KMS-11 (cell line): ENCODE measurements around the gene OLFM3.

Experiments
- H2AFZ ChIP-seq: fragments of 200-600 bp; sonication (generic); 2 replicates; pipeline ENCODE4 v1.6.1; 2016; ENCODE audit warnings: antibody characterized with exemption, mixed run types, low read depth
- H3K27ac ChIP-seq: fragments of 200-600 bp; sonication (generic); 2 replicates; pipeline ENCODE4 v1.6.1; 2016; ENCODE audit warnings: mild to moderate bottlenecking, mixed run types
- H3K27me3 ChIP-seq: fragments of 200-600 bp; sonication (generic); 2 replicates; pipeline ENCODE4 v1.6.1; 2017; ENCODE audit warnings: mild to moderate bottlenecking, low read depth, mixed run types, moderate library complexity; ENCODE audit not compliant: insufficient read depth
- H3K36me3 ChIP-seq: fragments of 200-600 bp; sonication (generic); 2 replicates; pipeline ENCODE4 v1.6.1; 2017; ENCODE audit warnings: mild to moderate bottlenecking, mixed run types; ENCODE audit not compliant: insufficient read depth
- H3K4me1 ChIP-seq: fragments of 200-600 bp; sonication (generic); 2 replicates; pipeline ENCODE4 v1.6.1; 2016; ENCODE audit warnings: mild to moderate bottlenecking, low read depth, mixed run types; ENCODE audit not compliant: poor library complexity, severe bottlenecking
- H3K4me2 ChIP-seq: fragments of 200-600 bp; sonication (generic); 2 replicates; pipeline ENCODE4 v1.7.0; 2016; ENCODE audit warnings: mild to moderate bottlenecking, mixed run types
- H3K4me3 ChIP-seq: fragments of 200-600 bp; sonication (generic); IDR thresholded peaks from 2 replicates; pipeline ENCODE4 v1.6.1; 2017; ENCODE audit warnings: low read depth, low read length, mixed read lengths; ENCODE audit not compliant: insufficient read depth
- H3K79me2 ChIP-seq: fragments of 200-600 bp; sonication (generic); 2 replicates; pipeline ENCODE4 v1.6.1; 2016; ENCODE audit warnings: low read depth, mixed run types; ENCODE audit not compliant: insufficient read depth
- H3K9ac ChIP-seq: fragments of 200-600 bp; sonication (generic); 2 replicates; pipeline ENCODE4 v1.6.1; 2016; ENCODE audit warnings: mild to moderate bottlenecking, mixed run types
- H4K20me1 ChIP-seq: fragments of 200-600 bp; sonication (generic); 2 replicates; pipeline ENCODE4 v1.6.1; 2016; ENCODE audit warnings: mild to moderate bottlenecking, mixed run types; ENCODE audit not compliant: insufficient read depth
- TF ChIP-seq, protein P1 (sequence below): fragments of 200-600 bp; sonication (generic); conservative IDR thresholded peaks from 2 replicates; pipeline ENCODE4 v1.6.1; 2017; ENCODE audit warnings: low read depth, mild to moderate bottlenecking, antibody characterized with exemption, low read length, moderate library complexity, mixed read lengths

The OLFM3 gene

DNA sequence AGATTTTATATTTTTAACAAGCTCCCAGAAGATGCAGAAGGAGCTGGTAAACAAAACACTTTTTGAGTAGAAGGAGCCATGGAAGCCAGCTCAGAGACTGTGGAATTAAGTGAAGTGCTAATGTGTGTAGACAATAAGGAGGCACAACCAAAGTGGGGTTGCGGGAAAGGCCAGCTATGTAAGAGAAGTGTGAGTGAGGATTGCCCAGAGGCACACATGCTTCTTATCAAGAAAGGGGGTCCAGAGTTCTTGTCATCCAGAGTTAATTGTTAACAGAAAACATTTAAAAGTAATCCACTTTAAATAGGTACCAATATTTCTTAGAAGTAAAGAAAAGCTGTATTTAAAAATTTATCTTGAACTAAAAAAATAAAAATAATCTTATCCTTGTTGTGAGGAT is 136.8 kb downstream of the OLFM3 start:
- Histone ChIP-seq H3K4me3 (no peak overlapping the region), H2AFZ (no peak overlapping the region), H4K20me1 (no peaks in the 10 kb centered on the region), H3K4me1 (no peaks in the 10 kb centered on the region), H3K79me2 (no peaks in the 10 kb centered on the region), H3K4me2 (no peak overlapping the region), H3K27ac (no peak overlapping the region), H3K9ac (no peak overlapping the region), H3K27me3 (no peaks in the 10 kb centered on the region), H3K36me3 (no peaks in the 10 kb centered on the region)
- TF ChIP-seq, protein P1, sequence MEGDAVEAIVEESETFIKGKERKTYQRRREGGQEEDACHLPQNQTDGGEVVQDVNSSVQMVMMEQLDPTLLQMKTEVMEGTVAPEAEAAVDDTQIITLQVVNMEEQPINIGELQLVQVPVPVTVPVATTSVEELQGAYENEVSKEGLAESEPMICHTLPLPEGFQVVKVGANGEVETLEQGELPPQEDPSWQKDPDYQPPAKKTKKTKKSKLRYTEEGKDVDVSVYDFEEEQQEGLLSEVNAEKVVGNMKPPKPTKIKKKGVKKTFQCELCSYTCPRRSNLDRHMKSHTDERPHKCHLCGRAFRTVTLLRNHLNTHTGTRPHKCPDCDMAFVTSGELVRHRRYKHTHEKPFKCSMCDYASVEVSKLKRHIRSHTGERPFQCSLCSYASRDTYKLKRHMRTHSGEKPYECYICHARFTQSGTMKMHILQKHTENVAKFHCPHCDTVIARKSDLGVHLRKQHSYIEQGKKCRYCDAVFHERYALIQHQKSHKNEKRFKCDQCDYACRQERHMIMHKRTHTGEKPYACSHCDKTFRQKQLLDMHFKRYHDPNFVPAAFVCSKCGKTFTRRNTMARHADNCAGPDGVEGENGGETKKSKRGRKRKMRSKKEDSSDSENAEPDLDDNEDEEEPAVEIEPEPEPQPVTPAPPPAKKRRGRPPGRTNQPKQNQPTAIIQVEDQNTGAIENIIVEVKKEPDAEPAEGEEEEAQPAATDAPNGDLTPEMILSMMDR: no peak

DNA sequence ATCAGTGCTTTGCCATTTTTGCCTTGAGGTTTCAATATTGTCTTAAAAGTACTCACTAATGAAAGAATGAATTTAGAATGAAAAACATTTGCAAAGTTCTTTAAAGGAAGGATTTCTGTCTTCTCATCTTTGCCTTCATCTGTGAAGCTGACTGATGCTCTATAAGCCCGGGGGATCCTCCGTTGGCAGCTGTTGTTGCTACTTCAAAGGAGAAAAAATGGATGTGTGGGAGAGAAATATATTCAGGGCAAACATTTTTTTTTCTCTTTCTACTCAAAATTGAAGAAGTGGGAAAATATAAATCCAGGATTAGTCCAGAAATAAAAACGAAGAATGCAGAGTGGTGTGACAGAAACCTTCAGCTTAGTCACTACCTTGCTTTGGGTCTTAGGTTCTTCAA is 142.5 kb downstream of the OLFM3 start:
- TF ChIP-seq, protein P1: no peak
- H3K4me1 ChIP-seq: no peaks in the 10 kb centered on the region
- H3K79me2 ChIP-seq: no peaks in the 10 kb centered on the region
- H3K4me2 ChIP-seq: no peak overlapping the region
- H4K20me1 ChIP-seq: no peaks in the 10 kb centered on the region
- H3K4me3 ChIP-seq: no peak overlapping the region
- no peak overlapping the region for H2AFZ ChIP-seq
- no peaks in the 10 kb centered on the region for H3K27me3 ChIP-seq
- H3K36me3 ChIP-seq: no peaks in the 10 kb centered on the region
- H3K27ac ChIP-seq: no peak overlapping the region
- no peak overlapping the region for H3K9ac ChIP-seq

GRCh38 chr1:101852936-101853335 is 143.8 kb downstream of the OLFM3 start:
- no peak overlapping the region for H2AFZ ChIP-seq
- H4K20me1 ChIP-seq: no peaks in the 10 kb centered on the region
- H3K27me3 ChIP-seq: no peaks in the 10 kb centered on the region
- no peak overlapping the region for H3K9ac ChIP-seq
- no peaks in the 10 kb centered on the region for H3K4me1 ChIP-seq
- H3K27ac ChIP-seq: no peak overlapping the region
- no peak overlapping the region for H3K4me3 ChIP-seq
- no peaks in the 10 kb centered on the region for H3K36me3 ChIP-seq
- TF ChIP-seq, protein P1: no peak
- no peaks in the 10 kb centered on the region for H3K79me2 ChIP-seq
- H3K4me2 ChIP-seq: no peak overlapping the region

DNA sequence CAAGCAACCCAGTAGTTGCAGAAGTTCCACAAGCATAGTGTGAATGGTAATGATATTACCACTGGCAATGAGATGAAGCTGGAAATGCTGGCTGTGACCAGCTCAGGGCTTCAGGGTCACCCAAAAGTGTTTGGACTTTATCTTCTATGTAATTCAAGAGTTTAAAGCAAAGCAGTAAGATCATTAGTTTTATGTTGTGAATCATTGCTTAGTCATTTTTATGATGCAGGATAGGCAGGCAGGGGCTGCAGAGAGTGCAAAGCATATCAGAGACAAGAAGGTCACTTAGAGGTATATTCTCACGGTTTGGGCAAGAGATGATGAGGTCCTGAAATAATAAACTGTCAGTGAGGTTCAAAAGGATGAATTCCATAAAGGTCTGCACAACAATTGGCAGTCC is 147.4 kb downstream of the OLFM3 start:
- Histone ChIP-seq H3K4me3 (no peak overlapping the region), H3K27ac (no peak overlapping the region), H3K4me1 (no peaks in the 10 kb centered on the region), H3K4me2 (no peak overlapping the region), H3K27me3 (no peaks in the 10 kb centered on the region), H3K36me3 (no peaks in the 10 kb centered on the region), H4K20me1 (no peaks in the 10 kb centered on the region), H3K79me2 (no peaks in the 10 kb centered on the region), H2AFZ (no peak overlapping the region), H3K9ac (no peak overlapping the region)
- TF ChIP-seq, protein P1: no peak
